ENCODE results near the gene TTLL11.

DNA sequence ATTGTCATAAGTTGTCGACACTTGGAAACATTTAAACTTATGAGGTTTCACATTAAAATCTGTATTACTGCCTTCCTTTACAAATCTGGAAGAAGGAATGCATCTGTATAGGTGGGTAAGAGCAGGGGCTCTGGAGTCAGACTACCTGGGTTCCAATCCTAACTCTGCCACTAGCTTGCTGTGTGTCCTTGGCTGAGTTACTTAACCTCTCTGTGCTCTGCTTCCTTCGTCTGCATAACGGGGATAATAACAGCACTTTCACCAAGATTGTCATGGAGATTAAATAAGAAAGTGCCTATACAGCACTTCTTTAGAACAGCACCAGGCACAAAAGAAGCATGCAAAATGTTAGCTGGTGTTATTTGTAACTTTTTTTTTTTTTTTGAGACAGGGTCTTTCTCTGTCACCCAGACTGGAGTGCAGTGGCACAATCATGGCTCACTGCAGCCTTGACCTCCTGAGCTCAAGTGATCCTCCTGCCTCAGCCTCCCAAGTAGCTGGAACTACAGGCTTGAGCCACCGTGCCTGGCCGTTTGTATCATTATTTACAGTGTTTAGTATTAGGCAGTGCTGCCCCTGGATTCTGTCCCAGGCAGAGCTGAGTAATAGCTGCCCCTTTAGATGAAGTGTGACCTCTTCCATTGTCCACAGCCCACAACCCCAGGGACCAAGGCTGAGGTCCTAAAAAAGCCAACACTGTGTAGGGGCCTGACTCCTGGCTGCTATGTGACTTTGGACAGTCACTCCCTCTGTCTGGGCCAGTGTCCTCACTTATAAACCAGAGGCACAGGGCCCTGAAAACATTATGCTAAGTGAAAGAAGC lies 25.4 kb upstream of the TTLL11 start:
- no peak for TF ChIP-seq POLR2A (IDR thresholded peaks at IDR 0.05)
- TF ChIP-seq, protein P1, sequence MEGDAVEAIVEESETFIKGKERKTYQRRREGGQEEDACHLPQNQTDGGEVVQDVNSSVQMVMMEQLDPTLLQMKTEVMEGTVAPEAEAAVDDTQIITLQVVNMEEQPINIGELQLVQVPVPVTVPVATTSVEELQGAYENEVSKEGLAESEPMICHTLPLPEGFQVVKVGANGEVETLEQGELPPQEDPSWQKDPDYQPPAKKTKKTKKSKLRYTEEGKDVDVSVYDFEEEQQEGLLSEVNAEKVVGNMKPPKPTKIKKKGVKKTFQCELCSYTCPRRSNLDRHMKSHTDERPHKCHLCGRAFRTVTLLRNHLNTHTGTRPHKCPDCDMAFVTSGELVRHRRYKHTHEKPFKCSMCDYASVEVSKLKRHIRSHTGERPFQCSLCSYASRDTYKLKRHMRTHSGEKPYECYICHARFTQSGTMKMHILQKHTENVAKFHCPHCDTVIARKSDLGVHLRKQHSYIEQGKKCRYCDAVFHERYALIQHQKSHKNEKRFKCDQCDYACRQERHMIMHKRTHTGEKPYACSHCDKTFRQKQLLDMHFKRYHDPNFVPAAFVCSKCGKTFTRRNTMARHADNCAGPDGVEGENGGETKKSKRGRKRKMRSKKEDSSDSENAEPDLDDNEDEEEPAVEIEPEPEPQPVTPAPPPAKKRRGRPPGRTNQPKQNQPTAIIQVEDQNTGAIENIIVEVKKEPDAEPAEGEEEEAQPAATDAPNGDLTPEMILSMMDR (IDR thresholded peaks at IDR 0.05), result no peak

Measured in suprapubic skin (tissue), 3 donors.